ENCODE measurements around the gene VWA3B.

The VWA3B gene

GRCh38 chr2:98181346-98181745 lies 94.4 kb downstream of the VWA3B start:
- DNase-seq, result no peak

- DNase-seq, result no peak
Observed at GRCh38 chr2:98185801-98186200, 98.8 kb downstream of the VWA3B start.

- DNase-seq, result no peak
Observed at GRCh38 chr2:98187194-98187593, 100.2 kb downstream of the VWA3B start.

GRCh38 chr2:98188351-98189046 lies 101.5 kb downstream of the VWA3B start:
- DNase-seq, result no peak

GRCh38 chr2:98191883-98192282 lies 104.9 kb downstream of the VWA3B start:
- DNase-seq, result no peak

GRCh38 chr2:98201576-98201975 lies 114.6 kb downstream of the VWA3B start:
- DNase-seq, result no peak

- DNase-seq, result no peak
Observed at GRCh38 chr2:98205889-98206288, 118.9 kb downstream of the VWA3B start.

GRCh38 chr2:98212092-98213000 lies 125.4 kb downstream of the VWA3B start:
- DNase-seq, result no peak

GRCh38 chr2:98216616-98217015 lies 129.6 kb downstream of the VWA3B start:
- DNase-seq, result no peak

GRCh38 chr2:98219152-98219551 lies 132.2 kb downstream of the VWA3B start:
- DNase-seq, result no peak

GRCh38 chr2:98233941-98234340 lies 147.0 kb downstream of the VWA3B start:
- no peak for DNase-seq

GRCh38 chr2:98234776-98235175 lies 147.8 kb downstream of the VWA3B start:
- DNase-seq, result no peak

GRCh38 chr2:98236935-98237334 lies 150.0 kb downstream of the VWA3B start:
- no peak for DNase-seq

GRCh38 chr2:98240786-98241398 lies 153.9 kb downstream of the VWA3B start:
- no peak for DNase-seq

- no peak for DNase-seq
Observed at GRCh38 chr2:98241592-98241991, 154.6 kb downstream of the VWA3B start.

- no peak for DNase-seq
Observed at GRCh38 chr2:98242003-98242402, 155.0 kb downstream of the VWA3B start.

GRCh38 chr2:98245491-98245890 lies 158.5 kb downstream of the VWA3B start:
- DNase-seq, result no peak

- no peak for DNase-seq
Observed at GRCh38 chr2:98247383-98247782, 160.4 kb downstream of the VWA3B start.

GRCh38 chr2:98252038-98252773 lies 165.2 kb downstream of the VWA3B start:
- no peak for DNase-seq

- no peak for DNase-seq
Observed at GRCh38 chr2:98253461-98254070, 166.6 kb downstream of the VWA3B start.

GRCh38 chr2:98254504-98255059 lies 167.6 kb downstream of the VWA3B start:
- DNase-seq, result no peak

GRCh38 chr2:98258906-98259305 lies 171.9 kb downstream of the VWA3B start:
- DNase-seq, result no peak
